Measurements from ENCODE around the gene APOH.

DNA sequence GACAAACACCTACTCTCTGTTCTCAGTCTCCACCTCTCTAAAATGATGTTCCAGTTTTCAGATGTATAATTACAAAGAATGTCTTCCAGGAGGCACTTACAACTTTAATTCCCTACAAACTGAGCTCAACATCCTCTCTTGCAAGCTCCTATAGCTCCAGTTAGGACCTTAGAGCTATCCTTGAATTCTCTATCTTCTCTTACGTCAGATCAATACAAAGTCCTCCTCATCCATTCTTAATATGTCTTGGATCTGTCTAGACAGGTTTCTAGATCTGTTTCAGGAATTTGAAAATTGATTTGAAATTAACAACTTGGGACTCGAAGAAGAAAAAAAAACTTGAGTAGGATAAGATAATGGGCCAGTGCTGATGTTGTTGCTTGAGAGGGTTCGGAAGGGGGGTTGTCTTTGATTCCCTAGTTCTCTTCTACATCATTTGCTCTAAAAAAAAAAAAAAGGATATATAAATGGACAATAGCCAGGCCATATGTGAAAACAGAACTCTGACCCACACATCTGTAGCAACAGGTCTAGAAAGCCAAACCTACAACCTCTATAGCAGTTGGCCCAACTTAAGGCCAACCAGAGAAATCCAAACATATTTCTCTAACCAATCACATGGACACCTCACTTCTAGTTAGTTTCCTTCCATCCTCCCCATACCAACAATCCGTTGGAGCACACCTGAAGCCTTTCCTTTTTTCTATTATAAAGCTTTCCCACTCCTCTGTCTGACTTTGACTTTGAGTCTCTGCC lies 746 bp upstream of the APOH start:
- TF ChIP-seq POLR2A (IDR thresholded peaks at IDR 0.05) (no peak), POLR2AphosphoS5 (IDR thresholded peaks at IDR 0.05; ENCODE audit: insufficient read depth in 1 of 2, low read depth in 1 of 2) (no peak)

Data from vagina (tissue), 2 donors.